Stimulated activated CD8-positive, alpha-beta memory T cell treated with anti-CD3 and anti-CD28 coated beads, Interleukin-15, amount 100 ng/mL, for 48 hours (primary cell): ENCODE data around the gene HIBCH.
"Not testable (repeated sequence)": the region's sequence is repeated elsewhere in the genome, so short reads cannot be mapped to it uniquely, and the experiment has no call there.

Experiments used
- DNase-seq, 2 donors: peaks; one replicate each; pipeline ENCODE4 v3.0.0-alpha.2; 2020; ENCODE audit warnings: low read depth in 2 of 2

HIBCH gene

DNA sequence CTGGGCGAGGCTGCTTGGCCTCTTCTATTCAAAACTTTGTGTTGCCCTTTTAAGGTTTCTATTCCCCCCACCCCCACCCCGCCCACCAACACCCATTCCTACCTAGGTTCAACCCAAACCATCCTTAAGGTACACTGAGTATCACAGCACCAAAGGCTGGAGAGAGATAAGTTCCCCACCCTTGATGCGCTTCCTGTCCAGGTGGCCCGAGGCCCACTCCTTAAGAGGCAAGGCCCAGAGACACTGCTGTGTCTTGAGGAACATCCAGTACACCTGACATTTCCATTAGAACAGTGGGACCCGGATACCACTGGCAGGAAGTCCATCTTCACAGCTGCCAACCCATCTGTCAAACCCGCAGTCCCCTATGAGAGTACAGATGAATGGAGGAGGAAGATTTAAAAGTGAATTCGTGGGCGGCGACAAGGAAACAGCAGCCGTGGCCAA, 23.5 kb upstream of the HIBCH start:
- DNase-seq, result no peak

DNA sequence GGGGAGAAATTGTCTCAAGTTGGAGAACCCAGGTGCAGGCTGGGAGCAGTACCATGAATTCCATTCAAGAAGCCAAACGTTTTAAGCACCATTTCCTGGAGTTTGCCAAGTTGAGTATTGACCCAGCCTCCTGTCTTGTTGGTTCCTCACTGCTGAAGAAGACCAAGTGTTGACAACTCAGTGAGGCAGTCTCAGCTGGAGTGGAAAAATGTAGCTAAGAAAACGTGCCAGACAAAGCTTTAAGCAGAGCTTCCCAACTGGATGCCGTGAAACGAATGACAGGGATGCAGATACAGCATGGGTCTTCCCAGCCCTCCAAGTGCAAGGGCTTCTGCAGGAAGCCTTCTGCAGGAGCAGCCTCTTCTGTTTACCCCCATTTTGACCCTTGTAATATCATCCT, 23.0 kb upstream of the HIBCH start:
- no peak for DNase-seq

DNA sequence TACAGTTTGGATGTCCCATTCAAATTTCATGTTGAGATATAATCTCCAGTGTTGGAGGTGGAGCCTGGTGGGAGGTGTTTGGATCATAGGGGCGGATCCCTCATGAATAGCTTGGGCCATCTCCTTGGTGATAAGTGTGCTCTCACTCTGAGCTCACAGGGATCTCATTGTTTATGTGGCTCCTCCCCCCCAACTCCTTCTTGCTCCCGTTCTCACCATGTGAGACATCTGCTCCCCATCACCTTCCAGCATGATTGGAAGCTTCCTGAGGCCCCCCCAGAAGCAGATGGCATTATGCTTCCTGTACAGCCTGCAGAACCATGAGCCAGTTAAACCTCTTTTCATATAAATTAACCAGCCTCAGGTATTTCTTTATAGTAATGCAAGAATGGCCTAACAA, 20.7 kb upstream of the HIBCH start:
- DNase-seq, result no peak

DNA sequence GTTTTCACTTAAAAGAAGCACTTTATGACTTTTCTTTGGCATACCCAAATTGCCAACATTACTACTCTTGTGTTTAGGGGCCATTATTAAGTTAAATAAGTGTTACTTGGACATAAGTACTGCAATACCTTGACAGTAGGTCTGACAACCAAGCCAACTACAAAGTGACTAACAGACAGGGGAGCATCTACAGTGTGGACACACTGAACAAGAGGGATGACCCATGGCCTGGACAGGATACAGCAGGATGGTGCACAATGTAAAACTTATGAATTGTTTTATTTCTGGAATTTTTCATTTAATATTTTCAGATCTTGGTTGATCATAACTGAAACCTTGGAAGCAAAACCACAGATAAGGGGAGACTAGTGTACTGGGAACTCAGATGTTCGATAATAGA, 19.8 kb upstream of the HIBCH start:
- no peak for DNase-seq

DNA sequence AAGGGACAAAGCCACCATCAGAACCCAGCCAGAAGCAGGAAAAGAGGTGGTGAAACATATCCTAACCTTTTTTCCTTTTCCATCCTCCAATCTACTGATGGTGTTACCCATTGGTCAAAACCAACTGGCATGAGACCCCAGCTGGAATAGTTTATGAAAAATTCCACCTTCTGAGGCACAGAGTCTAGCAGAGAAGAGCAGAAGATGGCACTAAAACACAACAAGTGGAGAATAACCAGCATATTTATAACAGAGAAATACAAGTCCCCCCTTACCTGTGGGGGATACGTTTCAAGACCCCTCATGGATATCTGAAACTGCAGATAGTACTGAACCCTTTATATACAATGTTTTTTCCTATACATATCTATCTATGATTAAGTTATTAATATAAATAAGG, 18.8 kb upstream of the HIBCH start:
- no peak for DNase-seq

DNA sequence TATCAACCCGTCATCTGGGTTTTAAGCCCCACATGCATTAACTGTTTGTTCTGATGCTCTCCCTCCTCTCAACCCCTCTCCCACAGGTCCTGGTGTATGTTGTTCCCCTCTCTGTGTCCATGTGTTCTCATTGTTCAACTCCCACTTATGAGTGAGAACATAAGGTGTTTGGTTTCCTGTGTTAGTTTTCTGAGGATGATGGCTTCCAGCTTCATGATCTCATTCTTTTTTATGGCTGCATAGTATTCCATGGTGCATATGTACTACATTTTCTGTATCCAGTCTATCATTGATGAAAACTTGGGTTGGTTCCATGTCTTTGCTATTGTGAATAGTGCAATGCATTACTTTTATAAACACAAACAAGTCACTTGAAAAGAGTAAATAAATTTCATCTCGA, 16.8 kb upstream of the HIBCH start:
- DNase-seq, result no peak

DNA sequence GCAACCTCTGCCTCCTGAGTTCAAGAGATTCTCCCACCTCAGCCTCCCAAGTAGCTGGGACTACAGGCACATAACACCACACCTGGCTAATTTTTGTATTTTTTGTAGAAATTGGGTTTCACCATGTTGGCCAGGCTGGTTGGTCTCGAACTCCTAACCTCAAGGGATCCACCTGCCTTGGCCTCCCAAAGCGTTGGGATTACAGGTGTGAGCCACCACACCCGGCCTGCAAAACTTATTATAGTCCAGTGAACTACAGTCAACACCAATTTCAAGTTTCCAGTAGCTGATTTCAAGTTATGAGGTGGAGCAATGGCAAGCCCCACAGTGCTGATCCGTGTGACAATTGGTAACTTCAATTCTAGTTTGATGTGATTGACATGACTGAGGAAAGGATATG, 16.0 kb upstream of the HIBCH start:
- DNase-seq, result not testable (repeated sequence)

DNA sequence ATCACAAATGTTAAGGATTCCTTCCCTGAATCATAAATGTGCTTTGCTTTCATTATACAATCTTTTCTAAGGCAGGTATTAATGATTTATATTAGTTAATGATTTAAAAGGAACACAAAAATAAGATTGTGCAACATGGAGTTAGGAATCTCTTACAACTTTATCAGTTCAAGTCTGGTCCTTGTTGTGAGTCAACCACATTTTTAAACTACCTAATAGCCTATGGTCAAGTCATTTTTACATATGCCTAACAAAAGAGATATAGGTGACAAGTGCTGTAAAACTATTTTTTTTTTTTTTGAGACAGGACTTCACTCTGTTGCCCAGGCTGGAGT, 15.6 kb upstream of the HIBCH start:
- no peak for DNase-seq

DNA sequence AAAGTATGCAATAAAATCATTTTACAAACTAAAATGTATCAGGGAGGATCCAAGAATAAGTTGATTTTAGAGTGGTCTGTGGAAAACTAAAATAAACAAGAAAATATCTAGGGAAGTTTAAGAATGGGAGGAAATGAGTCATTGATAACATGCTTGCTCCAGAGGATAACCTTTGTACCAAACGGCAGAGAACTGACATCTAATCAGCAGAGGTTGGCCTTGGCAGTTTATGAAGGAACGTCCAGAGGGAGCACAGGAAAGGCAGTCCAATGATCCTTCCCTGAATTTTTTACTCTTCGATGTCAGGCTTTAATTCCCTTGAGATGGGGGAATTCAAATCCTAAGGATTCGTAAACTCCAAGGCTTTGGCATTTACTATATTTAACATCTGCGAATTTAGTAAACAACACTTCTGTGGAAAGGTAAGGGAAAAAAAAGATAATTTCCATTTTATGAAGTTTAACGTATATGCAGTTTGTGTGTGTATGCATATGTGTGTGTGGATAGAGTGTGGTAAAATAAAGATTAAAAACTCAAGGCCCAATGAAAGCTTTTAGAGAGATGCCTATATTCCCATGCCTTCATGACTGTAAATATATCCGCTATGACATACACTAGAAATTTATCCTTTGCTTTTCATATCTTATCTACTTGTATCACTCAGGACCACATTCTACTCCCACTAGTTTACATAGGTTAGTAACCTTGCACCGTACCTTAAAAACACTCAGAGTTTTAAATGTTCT, 15.0 kb upstream of the HIBCH start:
- no peak for DNase-seq

DNA sequence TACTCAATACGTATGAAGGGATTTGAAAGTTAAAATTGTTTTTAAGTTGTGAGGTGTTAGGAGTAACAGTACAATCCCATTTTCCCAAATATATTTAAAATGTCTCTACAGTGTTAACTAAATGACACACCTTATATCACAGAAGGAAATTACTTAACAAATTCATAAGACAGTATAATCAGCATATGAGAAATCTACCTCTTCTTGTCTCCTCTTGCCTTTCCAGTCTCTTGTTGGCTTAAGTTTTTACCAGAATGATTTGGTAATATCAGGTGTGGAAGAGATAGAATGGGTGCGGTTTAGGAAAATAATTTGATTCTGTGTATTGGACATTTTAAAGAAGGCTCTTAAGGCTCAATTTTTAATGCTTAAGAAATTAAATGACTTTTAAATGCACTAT, 14.3 kb upstream of the HIBCH start:
- no peak for DNase-seq

DNA sequence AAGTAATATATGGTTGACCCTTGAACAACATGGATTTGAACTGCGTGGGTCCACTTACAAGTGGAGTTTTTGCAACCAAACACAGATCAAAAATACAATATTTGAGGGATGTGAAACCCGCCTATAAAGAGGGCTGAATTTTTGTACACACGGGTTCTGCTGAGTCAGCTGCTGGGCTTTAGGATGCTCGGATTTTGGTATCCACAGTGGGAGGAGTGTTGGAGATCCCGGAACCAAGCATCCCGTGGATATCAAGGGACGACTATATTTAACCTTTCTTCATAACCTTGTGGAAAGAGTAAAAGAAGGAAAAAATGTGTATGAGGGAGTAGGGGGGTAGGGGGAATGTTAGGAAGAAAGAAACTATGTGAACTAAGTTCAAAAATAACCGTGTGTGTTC, 13.8 kb upstream of the HIBCH start:
- DNase-seq, result no peak

DNA sequence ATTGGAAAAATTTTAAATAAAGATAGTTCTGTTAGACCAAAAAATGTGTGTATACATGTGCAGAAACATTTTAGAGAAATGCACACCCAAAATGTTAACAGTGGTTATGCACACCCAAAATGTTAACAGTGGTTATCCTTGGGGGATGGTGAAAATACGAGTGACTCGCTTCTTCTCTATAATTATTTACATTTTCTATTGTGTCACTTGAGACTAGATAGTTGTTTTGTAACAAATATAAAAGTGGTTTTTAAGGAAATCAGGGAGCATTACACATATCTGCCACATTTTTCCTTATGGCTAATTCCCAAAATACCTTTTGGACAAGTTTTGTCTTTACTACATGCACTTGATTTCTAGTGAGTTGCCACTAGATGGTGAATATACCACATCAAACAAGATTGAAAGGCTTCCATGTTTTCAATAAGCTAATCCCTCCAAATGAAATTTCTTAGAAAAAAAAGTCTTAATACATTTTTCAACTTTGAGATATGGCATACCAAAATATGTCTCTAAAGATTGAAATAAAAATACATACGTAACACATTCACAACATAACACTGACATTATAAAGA, 9.0 kb upstream of the HIBCH start:
- DNase-seq, result no peak

DNA sequence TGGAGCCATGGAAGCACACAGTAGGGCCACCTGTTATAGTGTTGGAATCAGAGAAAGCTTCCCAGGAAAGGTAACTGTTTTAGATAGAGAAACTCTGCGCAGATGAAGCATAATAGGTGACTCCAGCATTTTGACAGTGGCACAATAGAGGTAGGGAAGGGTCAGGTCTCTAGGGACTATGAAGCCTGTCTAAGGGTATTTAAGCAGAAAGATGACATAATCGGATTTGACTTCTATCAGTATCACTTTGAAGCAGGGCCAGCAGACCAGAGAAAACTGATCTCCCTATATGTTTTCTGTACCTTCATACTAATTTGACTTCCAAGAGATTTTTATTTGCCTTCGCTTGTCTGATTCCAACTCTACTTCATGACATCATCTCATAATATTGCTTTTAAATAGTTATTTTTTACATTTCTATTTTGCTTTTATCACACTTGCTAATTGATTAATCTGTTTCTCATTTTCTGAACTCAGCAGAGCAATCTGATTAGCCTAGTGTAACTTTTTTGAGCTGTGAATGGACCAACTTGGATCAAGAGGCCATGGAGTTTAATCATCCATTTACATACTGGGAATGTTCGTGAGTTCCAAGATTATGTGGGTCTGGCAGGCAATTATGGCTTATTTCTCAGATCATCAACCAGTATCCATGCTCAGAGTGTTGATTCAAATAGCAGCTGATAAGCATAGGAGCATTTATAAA, 8.4 kb upstream of the HIBCH start:
- DNase-seq, result no peak

DNA sequence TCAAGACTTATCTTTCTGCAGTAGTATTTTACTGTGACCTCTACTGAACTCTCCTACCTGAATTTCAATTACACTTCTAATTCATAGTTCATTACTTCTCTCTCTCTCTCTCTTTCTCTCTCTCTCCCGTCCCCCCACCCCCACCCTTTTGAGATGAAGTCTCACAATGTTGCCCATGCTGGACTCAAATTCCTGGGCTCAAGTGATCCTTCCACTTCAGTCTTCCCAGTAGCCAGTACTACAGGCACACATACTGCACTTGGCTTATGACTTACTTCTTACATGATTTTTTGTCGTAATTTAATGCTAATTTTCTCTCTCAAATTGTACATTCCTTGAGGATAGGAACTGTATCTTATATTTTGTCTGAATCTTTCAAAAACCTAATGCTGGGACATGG, 6.0 kb upstream of the HIBCH start:
- DNase-seq, result no peak

DNA sequence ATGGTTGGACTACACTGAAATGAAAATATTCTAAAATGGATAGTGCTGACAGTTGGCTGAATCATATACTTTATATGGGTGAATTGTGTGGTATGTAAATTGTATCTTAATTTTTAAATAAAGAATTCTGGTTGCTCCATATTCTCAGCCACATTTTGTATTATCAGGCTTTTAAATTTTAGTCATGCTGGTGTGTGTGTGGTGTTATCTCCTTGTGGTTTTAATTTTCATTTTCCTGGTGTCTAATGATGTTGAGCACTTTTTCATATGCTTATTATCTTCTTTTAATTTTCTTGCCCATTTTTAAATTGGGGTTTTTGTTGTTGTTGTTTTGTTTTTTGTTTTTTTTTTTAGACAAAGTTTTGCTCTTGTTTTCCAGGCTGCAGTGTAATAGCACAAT, 3.8 kb upstream of the HIBCH start:
- no peak for DNase-seq

DNA sequence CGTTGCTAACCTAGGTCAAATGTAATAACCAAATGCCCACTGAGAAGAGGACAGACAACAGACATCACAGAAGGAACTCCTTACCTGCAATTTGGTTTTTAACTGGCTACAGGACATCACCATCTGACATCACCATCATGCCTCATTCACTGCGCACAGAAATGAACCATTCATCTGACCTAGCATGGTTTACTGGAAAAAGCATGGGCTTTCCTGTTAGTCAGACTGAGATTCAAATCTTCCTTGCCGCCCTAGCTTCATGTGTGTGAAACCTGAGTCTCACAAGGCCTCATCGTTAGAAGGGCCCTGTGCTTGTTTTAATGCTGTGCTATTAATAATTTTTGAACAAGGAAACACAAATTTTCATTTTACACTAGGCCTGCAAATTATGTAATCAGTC, 1.1 kb upstream of the HIBCH start:
- DNase-seq, result peak; percentile 21 to 28

DNA sequence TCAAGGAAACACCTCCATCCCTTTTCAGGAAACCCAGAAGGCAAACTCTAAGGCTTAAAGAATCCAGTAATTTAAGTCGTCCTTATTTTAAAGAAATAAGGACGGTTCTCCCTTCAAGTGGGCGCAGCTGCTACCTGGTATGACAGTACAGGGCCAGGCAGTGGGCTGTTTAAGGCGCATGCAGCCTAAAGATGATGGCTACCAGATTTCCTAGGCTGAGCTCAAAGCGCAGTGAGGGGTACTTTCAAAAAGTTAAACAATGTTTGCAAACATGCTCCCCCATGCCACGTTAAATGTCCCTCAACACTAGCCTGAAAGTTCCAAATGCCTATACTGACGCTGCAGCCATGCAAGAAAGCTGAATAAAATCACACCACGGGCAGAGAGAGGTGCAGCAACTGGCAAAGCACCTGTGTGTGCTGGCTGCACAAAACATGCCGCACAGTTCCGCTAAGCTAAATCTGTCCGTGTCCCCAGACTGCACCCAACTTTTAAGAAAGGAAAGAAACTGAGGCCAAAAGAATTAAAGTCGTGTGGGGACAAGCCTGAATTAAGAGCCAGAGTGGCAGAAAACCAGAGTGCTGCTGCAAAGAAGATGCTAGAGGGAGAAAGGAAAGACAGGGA, 583 bp downstream of the HIBCH start:
- no peak for DNase-seq

DNA sequence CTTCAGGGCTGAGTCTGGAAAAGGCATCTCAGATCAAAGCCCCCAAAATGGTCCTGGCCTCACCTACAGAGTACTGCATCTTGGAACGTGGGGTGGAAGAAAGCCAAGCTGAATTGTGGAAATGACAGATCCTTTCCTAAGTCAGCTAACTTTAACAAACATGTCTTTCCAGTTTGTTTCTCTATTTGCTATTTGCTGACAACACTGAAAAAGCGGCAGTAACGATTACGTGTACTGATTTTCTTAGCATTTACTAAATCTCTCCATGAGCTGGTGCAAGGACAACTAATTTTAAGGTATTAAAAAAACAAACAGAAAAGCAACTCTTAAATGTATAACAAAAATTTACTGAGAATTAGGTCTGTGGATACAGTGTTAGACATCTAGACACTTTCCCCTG, 1.1 kb downstream of the HIBCH start:
- no peak for DNase-seq

DNA sequence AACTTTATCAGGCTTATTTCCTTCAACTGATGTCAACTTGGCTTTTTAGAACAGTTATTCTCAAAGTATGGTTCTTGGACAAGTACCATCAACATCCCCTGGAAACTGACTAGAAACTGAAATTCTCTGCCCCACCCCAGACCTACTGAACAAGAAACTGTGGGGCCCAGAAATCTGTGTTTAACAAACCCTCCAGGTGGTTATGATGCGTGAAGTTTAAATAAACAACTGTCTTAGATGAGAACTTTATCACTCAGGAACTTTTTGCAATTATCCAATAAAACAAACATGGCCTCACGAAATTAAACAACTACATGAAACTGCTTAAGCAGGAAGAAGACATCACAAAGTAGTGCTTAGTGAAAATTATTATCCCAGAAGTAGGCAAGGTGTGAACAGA, 4.4 kb downstream of the HIBCH start:
- DNase-seq, result no peak

DNA sequence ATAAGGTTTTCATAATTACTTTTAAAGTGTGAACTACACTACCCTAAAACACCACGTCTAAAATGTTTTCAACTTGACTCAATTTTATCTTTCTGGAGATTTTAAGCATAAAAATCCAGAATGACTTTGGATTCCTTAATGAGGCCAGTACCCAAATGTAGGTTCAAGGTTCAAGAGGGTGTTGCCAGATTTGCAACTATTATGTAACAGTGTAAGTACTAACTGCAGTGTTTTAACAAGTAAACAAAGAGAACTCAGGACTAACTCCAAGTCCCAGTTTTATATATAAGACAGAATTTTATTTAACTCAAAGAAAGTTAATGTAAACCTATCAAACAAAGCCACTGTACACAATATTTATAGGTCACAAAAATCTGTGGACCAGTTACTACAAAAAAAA, 5.7 kb downstream of the HIBCH start:
- DNase-seq, result no peak

DNA sequence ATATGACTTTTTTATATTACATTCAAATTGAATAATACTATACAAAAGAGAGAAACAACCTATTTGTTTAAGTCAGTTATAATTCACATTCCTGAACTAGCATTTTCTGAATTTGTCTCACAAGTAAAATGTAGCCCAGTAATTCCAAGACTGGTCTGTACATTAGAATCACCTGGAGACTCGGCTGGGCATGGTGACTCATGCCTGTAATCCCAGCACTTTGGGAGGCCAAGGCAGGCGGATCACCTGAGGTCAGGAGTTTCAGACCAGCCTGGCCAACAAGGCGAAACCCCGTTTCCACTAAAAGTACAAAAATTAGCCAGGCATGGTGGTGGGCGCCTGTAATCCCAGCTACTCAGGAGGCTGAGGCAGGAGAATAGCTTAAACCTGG, 7.0 kb downstream of the HIBCH start:
- not testable (repeated sequence) for DNase-seq

DNA sequence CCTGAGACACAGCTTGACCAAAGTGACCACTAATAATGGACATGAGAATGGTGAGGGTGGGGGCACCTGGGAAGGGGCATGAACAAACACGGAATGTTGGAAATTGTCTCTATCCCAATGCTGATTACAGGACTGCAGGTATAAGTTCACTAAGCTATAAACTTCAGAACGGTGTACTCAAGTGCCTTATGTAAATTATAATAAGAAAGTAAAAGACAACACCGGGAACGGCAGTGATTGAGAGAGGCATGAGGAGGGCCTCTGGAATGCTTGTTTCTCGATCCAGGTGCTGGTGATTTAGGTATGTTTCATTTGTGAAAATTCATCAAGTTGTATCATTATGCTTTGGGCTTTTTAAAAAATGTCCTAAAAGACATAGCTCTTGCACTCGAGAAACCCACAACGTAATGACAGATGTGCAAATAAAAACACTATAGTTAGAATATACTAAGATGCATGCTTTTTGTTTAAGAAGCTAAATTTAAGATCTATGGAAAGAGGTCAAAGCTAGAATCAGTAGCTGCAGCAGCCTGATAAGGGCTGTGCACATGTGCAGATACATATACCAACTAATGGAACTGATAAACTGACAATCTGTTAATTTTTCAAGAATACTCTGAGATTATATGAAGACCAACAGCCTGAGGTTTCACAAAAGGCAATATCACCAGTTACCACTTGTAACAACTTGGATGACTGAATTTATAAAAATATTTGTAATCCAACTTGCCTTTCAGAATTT, 7.6 kb downstream of the HIBCH start:
- DNase-seq, result no peak
